WTC11 (cell line): ENCODE results near the gene IFITM2. TPM values are rescaled to one million over a fixed set of nuclear protein-coding genes. Genes with fewer than 3 reads are reported as not detected.

Experiments
- ATAC-seq: fragments of 200-7000 bp; cut with Tn5 transposase; 2 replicates; pipeline ENCODE4 v1.10.0; 2021; ENCODE audit warnings: mild to moderate bottlenecking, moderate library complexity
- CTCF ChIA-PET: fragments of 300-600 bp; sonication (Branson Sonifier 250); formaldehyde crosslinking; loops from one replicate; lab custom pipeline; 2021; ENCODE audit warnings: antibody characterized with exemption; lab: Charles Lee
- POLR2A ChIA-PET: fragments of 350-600 bp; sonication (Branson Sonifier 250); formaldehyde crosslinking; loops from one replicate; lab custom pipeline; 2021; ENCODE audit warnings: antibody characterized with exemption; lab: Charles Lee
- DNase-seq: peaks from one replicate; pipeline ENCODE4 v3.0.0; 2021; ENCODE audit warnings: low spot score
- H3K27ac Mint-ChIP-seq: 2 replicates; pipeline ENCODE4 v1.8.0; 2021; ENCODE audit warnings: mixed read lengths
- H3K27me3 Mint-ChIP-seq: 2 replicates; pipeline ENCODE4 v1.8.0; 2021; ENCODE audit warnings: low read depth, mild to moderate bottlenecking, moderate library complexity, mixed read lengths
- H3K36me3 Mint-ChIP-seq: 2 replicates; pipeline ENCODE4 v1.8.0; 2021; ENCODE audit warnings: mixed read lengths
- H3K4me1 Mint-ChIP-seq: 2 replicates; pipeline ENCODE4 v1.8.0; 2022; ENCODE audit warnings: mixed read lengths
- H3K4me3 Mint-ChIP-seq: 2 replicates; pipeline ENCODE4 v1.8.0; 2021; ENCODE audit warnings: mild to moderate bottlenecking, moderate library complexity, mixed read lengths
- H3K9me3 Mint-ChIP-seq: 2 replicates; pipeline ENCODE4 v1.8.0; 2021; ENCODE audit warnings: mixed read lengths
- CBFB ChIP-seq: sonication (generic); formaldehyde crosslinking; IDR thresholded peaks from 2 replicates; pipeline ENCODE4 v1.8.1; 2022; ENCODE audit warnings: mild to moderate bottlenecking, low read depth, missing genetic modification reagents
- CDX4 ChIP-seq: fragments of 250-450 bp; sonication (Bioruptor Pico); IDR thresholded peaks from 2 replicates; pipeline ENCODE4 v1.9.0; 2021; ENCODE audit warnings: moderate library complexity, mild to moderate bottlenecking, inconsistent platforms, borderline replicate concordance
- E2F5 ChIP-seq: sonication (generic); formaldehyde crosslinking; IDR thresholded peaks from 2 replicates; pipeline ENCODE4 v1.8.1; 2022; ENCODE audit warnings: mild to moderate bottlenecking, moderate library complexity, missing genetic modification reagents
- GTF2I ChIP-seq: fragments of 250-450 bp; sonication (Bioruptor Pico); conservative IDR thresholded peaks from 2 replicates; pipeline ENCODE4 v1.4.0; 2021; ENCODE audit warnings: mild to moderate bottlenecking
- JUN ChIP-seq: sonication (generic); formaldehyde crosslinking; IDR thresholded peaks from 2 replicates; pipeline ENCODE4 v1.8.0; 2023; ENCODE audit warnings: mild to moderate bottlenecking, missing genetic modification reagents
- MYBL2 ChIP-seq: sonication (generic); formaldehyde crosslinking; IDR thresholded peaks from 2 replicates; pipeline ENCODE4 v1.8.1; 2023; ENCODE audit warnings: mild to moderate bottlenecking, moderate library complexity, missing genetic modification reagents
- OVOL2 ChIP-seq: fragments of 250-450 bp; sonication (Bioruptor Pico); IDR thresholded peaks from 2 replicates; pipeline ENCODE4 v1.9.0; 2021; ENCODE audit warnings: mild to moderate bottlenecking, borderline replicate concordance
- PRRX2 ChIP-seq: fragments of 250-450 bp; sonication (Bioruptor Pico); IDR thresholded peaks from 2 replicates; pipeline ENCODE4 v1.8.0; 2021; ENCODE audit warnings: mild to moderate bottlenecking
- RELA ChIP-seq: sonication (generic); formaldehyde crosslinking; IDR thresholded peaks from 2 replicates; pipeline ENCODE4 v1.8.1; 2022; ENCODE audit warnings: missing genetic modification reagents, mild to moderate bottlenecking, borderline replicate concordance
- ZNF121 ChIP-seq: sonication (generic); formaldehyde crosslinking; IDR thresholded peaks from 2 replicates; pipeline ENCODE4 v1.8.0; 2023; ENCODE audit warnings: missing genetic modification reagents
- ZNF232 ChIP-seq: sonication (generic); formaldehyde crosslinking; IDR thresholded peaks from 2 replicates; pipeline ENCODE4 v1.8.0; 2022; ENCODE audit warnings: mild to moderate bottlenecking, missing genetic modification reagents
- total RNA-seq: library from RNA; stranded (reverse); gene quantifications from 3 replicates; pipeline ENCODE4 v1.2.3, GENCODE V29; 2021
- TF ChIP-seq, protein P1 (sequence below): sonication (generic); formaldehyde crosslinking; IDR thresholded peaks from 2 replicates; pipeline ENCODE4 v1.8.0; 2023; ENCODE audit warnings: mild to moderate bottlenecking, missing genetic modification reagents
- TF ChIP-seq, protein P2 (sequence below): sonication (generic); formaldehyde crosslinking; IDR thresholded peaks from 2 replicates; pipeline ENCODE4 v1.8.1; 2023; ENCODE audit warnings: mild to moderate bottlenecking, moderate library complexity, missing genetic modification reagents

IFITM2 gene
- total RNA-seq, 1 experiment from 2014 or later, result 436 TPM

- no peak for TF ChIP-seq PRRX2 (CRISPR knock-in tag)
- no peak for TF ChIP-seq OVOL2 (CRISPR knock-in tag)
- TF ChIP-seq E2F5 (CRISPR knock-in tag), result no peak
- no peak for TF ChIP-seq JUN (CRISPR knock-in tag)
- TF ChIP-seq, protein P1, sequence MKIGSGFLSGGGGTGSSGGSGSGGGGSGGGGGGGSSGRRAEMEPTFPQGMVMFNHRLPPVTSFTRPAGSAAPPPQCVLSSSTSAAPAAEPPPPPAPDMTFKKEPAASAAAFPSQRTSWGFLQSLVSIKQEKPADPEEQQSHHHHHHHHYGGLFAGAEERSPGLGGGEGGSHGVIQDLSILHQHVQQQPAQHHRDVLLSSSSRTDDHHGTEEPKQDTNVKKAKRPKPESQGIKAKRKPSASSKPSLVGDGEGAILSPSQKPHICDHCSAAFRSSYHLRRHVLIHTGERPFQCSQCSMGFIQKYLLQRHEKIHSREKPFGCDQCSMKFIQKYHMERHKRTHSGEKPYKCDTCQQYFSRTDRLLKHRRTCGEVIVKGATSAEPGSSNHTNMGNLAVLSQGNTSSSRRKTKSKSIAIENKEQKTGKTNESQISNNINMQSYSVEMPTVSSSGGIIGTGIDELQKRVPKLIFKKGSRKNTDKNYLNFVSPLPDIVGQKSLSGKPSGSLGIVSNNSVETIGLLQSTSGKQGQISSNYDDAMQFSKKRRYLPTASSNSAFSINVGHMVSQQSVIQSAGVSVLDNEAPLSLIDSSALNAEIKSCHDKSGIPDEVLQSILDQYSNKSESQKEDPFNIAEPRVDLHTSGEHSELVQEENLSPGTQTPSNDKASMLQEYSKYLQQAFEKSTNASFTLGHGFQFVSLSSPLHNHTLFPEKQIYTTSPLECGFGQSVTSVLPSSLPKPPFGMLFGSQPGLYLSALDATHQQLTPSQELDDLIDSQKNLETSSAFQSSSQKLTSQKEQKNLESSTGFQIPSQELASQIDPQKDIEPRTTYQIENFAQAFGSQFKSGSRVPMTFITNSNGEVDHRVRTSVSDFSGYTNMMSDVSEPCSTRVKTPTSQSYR, result no peak
- TF ChIP-seq CBFB (CRISPR knock-in tag), result 0 out of 2 replicates have a peak, but pooled peaks have one; percentile 26
- TF ChIP-seq, protein P2, sequence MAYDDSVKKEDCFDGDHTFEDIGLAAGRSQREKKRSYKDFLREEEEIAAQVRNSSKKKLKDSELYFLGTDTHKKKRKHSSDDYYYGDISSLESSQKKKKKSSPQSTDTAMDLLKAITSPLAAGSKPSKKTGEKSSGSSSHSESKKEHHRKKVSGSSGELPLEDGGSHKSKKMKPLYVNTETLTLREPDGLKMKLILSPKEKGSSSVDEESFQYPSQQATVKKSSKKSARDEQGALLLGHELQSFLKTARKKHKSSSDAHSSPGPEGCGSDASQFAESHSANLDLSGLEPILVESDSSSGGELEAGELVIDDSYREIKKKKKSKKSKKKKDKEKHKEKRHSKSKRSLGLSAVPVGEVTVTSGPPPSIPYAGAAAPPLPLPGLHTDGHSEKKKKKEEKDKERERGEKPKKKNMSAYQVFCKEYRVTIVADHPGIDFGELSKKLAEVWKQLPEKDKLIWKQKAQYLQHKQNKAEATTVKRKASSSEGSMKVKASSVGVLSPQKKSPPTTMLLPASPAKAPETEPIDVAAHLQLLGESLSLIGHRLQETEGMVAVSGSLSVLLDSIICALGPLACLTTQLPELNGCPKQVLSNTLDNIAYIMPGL (CRISPR knock-in tag), result no peak
- no peak for TF ChIP-seq ZNF121 (CRISPR knock-in tag)
- no peak for TF ChIP-seq MYBL2 (CRISPR knock-in tag)
These were observed 26.8 kb downstream of the IFITM2 start (continued) for GRCh38 chr11:334264-334994.

GRCh38 chr11:335779-336658 lies 28.4 kb downstream of the IFITM2 start:
- Mint-ChIP-seq H3K4me1 (peaks cover 54% of the 10 kb centered on the region), H3K36me3 (peaks cover 24% of the 10 kb centered on the region), H3K4me3 (peak overlapping the region; percentile 55), H3K27me3 (peaks cover 10% of the 10 kb centered on the region), H3K9me3 (peaks cover 19% of the 10 kb centered on the region), H3K27ac (peak overlapping the region; percentile 98)
- ATAC-seq (peak; percentile 9), DNase-seq (no peak)
- ChIA-PET POLR2A (no interaction called here), CTCF (interaction anchor here (0.9 to 1.3 kb wide), 2 partner anchors 20 to 85 kb away, joined by 4 to 6 read pairs; no protein-coding TSS in a partner anchor)
- TF ChIP-seq ZNF232 (CRISPR knock-in tag) (no peak), RELA (CRISPR knock-in tag) (no peak), GTF2I (CRISPR knock-in tag) (no peak), MYBL2 (CRISPR knock-in tag) (no peak), CDX4 (CRISPR knock-in tag) (no peak)
- TF ChIP-seq, protein P1, result no peak
